Inflammatory macrophage treated with lipopolysaccharide for 4 hours (primary cell): Measurements from ENCODE around the gene SF3B4.
A peak's percentile ranks its signal among the peaks of the same experiment; 100 is the strongest.
"Not testable (repeated sequence)": the region's sequence is repeated elsewhere in the genome, so short reads cannot be mapped to it uniquely, and the experiment has no call there.

Source experiments
- DNase-seq: peaks from one replicate; pipeline ENCODE4 v3.0.0-alpha.2; 2020

SF3B4 gene, protein sequence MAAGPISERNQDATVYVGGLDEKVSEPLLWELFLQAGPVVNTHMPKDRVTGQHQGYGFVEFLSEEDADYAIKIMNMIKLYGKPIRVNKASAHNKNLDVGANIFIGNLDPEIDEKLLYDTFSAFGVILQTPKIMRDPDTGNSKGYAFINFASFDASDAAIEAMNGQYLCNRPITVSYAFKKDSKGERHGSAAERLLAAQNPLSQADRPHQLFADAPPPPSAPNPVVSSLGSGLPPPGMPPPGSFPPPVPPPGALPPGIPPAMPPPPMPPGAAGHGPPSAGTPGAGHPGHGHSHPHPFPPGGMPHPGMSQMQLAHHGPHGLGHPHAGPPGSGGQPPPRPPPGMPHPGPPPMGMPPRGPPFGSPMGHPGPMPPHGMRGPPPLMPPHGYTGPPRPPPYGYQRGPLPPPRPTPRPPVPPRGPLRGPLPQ

DNA sequence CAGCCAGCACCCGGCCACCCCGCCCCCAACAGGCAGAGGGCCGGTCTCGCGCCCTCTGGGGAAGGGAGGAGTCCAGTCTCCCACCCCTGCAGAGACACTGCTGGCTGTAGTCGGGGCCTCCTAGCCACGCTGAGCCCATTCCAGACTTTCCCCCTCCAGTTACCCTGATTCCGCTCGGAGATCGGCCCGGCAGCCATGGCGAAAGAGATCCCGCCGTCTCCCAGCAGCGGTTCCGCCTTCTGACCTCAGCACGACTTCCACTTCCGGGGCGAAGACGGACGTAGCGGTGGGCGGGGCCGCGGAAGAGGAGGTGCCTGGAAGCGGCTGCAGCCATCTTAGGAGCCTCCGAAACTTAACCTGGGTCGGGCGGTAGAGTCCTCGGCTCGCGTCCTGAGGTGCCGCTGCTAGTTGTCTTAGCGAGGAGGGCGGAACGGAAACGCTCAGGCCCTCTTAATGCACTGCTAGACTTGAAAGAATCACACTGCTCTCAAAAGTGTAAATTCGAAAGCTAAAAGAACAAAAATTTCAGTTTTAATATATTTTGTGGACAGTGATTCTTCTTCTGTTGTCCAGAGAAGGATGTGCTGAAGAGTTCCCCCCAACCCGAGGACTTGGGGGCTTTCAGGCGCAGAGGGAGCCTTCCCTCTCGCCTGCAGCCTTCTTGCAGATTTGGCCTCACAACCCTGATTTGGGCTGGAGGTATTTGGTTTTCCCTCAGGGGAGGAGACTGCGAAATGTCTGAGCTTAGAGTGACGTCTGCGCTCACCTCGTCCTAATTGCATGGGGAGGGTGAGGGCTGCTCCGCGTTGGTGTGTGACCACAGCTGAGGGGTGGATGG is at the start of gene SF3B4:
Gene SF3B4 (minus strand): TSS at position 241 of the 838 bp plus-strand sequence. CDS start 44 bp downstream, at position 197.
- DNase-seq = peak; percentile 98

DNA sequence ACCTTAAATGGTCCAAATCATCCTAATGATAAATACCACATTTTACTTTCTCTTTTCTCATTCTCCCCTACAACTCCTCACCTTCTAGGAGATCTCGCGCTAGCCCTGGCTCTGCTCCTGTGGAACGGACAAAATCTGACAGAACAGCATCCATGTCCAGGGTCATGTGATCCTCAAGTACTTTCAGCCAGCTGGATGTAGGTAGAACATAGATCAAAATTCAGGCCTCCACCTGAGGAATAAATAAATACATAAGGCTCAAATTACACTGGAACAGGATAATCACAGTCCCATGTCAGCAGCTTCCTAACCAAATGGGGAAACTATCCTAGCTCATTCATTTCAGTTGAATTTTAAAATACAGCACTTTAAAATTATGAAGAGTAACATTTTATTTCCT is 49.7 kb upstream of the SF3B4 start:
- DNase-seq = no peak

DNA sequence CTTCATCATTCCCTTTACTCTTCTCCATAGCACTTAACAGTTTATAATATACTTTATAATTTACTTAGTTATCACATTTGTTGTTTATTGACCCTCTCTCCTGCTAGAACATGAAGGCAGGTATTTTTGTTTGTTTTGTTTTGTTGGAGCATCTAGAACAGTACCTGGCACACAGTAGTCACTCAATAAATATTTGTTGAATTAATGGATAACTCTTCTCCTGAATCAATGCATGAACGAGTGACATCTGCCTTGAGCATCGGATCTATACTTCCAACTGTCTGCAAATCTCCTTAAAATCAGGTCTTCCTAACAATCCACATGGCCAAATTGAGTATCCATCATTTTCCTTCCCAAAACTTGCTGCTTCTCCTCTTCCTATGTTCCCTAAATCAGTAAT is 44.9 kb upstream of the SF3B4 start:
- DNase-seq = no peak

DNA sequence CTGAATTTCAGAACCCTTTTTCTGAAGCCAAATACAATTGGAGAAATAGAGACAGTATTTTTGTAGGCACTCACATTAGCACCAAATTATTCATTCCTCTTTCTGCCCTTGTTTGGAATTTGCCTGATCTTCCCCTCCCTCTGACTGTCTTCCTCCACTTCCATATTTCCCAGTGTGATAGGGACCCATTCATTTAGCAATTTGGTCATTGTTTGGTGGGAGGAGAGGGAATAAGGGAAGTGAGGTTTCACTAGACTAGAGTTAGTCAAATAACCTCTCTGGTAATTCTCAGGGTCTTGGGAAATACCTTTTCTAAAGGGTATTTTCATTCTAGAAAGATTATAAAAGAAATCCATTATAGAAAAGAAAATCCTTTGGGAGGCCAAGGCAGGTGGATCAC is 40.0 kb upstream of the SF3B4 start:
- DNase-seq = peak; percentile 76

DNA sequence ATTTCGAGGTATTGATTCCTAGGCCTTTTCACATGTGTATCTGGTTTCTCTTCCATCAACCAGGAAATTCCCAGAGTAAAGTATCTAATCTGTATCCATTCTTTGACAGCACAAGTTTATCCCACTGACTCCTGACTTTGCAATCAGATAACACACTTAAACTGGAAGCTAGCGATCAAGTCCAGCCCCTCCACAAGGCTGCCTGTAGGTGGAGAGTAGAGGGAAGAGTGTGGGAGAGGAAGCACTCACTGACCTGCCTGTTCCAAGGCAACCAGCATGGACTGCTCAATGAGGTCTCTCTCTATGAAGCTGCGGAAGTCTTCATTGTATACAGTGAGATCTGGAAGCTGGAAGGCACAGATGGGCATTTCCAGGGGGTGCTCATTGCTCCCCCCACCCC is 39.4 kb upstream of the SF3B4 start:
- DNase-seq = no peak

DNA sequence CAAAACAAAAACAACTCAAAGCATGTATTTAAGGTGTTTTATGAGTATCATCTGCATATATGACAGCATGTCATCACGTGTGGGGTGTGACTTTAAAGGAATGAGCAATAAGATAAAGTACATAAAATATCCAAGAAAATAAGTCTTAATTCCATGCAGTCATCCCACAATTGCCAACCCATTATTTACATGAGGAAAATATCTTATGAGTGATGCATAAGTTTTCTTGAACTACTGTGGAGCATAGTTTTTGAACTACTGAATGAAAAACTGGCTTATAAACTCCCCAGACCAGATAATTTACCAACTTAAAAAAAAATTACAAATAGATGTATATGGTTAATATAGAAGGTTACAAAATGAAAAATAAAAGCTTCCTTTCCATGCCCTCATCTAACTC is 38.8 kb upstream of the SF3B4 start:
- no peak for DNase-seq

DNA sequence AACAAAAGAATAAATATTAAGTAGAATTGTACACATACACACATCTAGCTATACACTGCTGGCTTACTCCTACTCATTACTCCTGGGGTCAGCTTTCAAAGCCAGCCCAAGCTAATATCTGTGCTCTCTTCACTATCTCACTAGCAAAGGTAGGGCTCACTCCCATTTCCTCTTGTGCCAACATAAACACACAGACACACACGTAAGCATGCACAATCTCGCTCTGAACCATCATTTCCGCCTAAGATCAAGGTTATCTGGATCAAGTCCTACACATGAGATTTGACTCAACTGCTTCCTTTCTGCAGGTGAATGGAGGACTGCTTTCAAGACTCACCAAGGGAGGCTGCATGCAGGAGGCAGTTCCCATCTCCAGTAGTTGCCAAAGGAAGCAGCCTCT is 37.8 kb upstream of the SF3B4 start:
- no peak for DNase-seq

DNA sequence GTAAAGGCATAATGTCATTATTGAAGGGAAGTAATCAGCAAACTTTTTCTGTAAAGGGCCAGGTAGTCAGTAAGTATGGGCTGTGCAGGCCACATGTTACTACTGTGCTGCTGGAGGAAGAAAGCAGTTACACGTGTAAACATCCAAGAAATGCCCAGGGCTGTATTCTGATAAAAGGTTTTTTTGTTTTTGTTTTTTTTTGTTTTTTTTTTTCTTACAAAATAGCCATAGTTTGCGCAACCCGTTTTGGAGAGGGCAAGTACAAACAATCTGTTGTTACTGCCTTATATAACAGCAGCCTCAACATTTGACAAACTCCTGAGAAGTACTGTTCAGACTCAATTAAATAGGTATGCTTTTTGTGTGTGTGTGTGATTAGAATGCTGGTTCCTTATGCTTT is 35.8 kb upstream of the SF3B4 start:
- DNase-seq = no peak

DNA sequence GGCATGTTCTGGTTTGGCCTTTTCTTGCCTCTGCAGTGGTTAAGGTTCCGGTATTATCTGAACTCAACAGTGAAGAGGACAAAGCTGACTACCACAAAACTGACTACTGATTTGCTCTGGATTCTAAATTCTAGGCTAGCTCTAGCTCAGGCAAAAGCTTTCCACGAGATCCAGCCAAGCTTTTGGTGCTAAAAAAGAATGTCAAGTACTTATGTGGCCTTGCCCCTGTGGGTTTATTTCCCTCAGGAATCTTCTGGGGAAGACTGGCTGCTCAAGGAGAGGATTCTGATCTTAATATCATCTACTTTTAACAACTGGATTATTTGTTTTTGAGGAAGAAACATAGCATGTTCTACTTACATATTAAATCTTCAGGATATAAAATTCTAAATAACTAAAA is 35.1 kb upstream of the SF3B4 start:
- no peak for DNase-seq

DNA sequence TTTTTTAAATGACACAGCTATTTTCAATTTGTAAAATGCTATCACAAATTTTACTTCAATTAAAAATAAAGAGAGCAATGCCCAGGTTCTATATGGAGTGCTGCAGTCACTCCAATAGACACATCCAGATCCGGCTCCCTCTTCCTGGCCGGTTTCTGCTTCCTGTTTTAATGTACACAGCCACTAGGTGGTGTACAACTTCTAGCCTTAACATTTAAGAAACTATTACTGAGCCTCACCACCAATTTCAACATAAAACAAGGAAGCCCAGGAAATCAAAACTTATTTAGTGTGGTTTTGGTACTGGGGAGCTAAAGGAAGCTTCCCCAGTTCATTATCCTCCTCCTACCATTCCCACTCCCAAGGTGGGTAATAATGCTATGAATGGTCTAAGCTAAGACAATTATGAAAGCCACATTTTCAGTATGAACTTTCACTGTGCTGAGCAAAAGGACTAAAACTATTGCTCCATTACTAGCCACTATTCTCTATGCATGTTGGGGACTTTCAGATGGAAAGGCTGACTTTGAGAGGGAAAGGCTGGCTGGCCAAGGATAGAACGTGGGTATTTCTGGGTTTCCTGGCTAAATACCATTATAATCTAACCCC is 34.5 kb upstream of the SF3B4 start:
- peak; percentile 87 for DNase-seq

DNA sequence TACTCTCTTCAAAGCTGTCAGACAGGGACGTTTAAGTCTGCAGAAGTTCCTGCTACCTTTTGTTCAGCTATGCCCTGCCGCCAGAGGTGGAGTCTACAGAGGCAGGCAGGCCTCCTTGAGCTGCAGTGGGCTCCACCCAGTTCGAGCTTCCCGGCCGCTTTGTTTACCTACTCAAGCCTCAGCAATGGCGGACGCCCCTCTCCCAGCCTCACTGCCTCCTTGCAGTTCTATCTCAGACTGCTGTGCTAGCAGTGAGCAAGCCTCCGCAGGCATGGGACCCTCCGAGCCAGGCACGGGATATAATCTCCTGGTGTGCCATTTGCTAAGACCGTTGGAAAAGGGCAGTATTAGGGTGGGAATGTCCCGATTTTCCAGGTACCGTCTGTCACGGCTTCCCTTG is 29.9 kb upstream of the SF3B4 start:
- DNase-seq = not testable (repeated sequence)

DNA sequence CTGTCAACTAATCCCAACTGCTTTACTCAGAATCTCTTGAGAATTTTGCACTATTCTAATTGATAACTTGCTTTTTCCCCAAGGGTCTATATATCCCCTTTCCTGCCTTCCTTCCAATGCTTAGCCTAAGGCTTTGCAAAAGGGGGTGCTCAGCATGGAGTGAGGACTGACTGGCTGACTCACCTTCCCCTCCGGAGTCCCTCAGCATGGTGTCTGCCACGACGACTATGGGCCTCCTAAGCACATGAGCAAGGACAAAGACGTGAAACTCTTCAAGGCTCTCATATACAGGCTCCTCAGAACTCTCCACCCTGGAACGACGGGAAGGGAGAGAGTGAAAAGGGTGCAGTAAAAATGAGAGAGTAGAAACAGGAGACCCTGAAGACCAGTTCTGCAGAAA is 22.3 kb upstream of the SF3B4 start:
- DNase-seq = no peak

DNA sequence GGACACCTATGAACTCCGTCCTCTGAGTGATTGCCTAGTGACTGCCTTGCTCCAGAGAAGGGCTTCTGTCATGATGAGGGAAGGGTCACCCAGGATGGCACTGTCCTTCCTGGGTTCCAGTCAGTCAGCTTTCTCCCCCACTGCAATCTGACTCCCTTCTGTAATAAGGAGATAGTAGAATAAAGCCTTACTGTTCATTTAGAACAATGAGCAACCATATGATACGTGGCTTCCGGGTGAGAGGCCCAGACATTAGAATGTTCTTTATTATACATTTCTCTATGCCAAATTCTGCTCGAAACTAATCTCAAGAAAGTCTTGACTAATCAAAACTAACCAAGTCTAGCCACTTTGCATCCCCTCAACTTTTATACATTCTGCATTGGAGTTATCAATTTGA is 17.6 kb upstream of the SF3B4 start:
- no peak for DNase-seq

DNA sequence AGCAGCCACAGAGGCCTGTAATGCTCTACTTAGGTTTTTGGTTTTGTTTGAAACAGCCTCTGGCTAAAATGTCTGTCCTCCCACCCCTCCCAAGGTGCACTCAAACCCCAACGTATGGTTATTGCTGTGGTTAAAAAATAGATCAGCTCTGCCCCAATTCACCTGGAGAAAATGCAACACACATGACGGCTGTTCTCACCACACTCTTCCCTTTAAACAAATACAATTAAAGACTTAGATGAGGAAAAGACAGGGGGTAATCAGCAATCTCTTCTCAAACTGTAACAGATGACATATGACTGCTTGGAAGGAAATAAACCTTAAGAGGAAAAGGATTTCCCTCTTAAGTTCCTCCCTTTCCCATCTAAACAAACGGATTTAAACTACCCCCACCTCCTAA is 15.3 kb upstream of the SF3B4 start:
- DNase-seq = no peak

DNA sequence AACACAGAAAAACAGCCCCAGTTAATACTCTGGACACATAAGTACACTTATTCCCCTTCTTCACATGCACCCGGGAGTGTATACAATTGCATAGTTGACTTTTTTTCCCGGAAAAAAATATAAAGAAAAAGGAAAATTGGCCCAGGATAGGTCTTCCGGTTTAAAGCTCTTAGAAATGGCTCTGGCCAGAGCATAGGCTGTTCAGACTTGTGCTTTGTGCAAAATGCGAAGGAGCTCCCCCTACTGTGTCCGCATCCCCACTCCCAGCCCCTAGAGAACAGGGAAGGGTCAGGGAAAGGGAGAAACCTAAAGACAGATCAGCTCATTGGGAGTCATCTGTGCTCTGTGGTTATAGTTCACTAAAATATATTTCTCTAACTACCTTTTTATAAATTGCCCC is 14.6 kb upstream of the SF3B4 start:
- no peak for DNase-seq

DNA sequence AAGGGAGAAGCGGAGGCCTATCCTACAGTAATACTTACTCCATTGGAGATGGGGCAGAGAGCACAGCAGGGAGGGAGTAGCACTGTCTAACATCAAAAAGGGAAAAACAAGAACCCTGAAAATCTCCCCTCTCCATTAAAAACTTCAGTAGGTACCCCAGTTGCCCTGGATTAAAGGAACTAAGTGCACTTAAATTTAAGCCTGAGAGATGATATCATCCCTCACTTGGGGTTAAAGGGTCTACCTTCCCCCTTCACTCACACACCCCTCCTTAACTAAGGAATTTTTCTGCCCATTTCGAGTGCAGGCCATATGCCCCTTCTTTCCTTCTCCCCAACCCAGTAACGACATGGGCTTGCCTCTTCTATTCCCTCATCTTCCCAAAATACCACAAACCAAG is 12.8 kb upstream of the SF3B4 start:
- DNase-seq = no peak

DNA sequence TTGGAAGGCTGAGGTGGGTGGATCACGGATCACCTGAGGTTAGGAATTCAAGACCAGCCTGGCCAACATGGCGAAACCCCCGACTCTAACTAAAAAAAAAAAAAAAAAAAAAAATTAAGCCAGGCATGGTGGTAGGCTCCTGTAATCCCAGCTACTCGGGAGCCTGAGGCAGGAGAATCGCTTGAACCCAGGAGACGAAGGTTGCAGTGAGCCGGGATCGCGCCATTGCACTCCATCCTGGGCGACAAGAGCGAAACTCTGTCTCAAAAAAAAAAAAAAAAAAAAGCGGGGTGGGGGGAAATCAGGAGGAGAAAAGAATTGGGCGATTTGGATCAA is 11.0 kb upstream of the SF3B4 start:
- DNase-seq = not testable (repeated sequence)

DNA sequence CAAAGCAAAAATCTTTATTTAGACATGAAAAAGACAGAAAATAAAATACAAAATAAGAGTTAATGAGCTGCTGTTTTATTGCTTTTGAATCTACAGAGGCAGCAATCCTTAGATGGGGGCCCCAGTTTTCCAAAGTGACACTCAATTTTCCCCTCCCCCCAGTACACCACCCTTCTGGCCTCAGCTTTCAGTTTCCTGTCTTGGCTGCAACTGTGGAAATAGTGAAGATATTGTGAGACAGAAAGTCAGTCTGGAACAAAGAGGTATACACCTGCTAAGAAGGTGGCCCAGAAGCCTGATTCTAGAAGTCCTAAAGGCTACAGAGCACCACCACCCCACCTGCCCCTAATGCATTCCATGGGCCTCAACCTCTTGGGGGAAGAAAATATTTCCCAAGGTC is 10.2 kb upstream of the SF3B4 start:
- DNase-seq = peak; percentile 52

DNA sequence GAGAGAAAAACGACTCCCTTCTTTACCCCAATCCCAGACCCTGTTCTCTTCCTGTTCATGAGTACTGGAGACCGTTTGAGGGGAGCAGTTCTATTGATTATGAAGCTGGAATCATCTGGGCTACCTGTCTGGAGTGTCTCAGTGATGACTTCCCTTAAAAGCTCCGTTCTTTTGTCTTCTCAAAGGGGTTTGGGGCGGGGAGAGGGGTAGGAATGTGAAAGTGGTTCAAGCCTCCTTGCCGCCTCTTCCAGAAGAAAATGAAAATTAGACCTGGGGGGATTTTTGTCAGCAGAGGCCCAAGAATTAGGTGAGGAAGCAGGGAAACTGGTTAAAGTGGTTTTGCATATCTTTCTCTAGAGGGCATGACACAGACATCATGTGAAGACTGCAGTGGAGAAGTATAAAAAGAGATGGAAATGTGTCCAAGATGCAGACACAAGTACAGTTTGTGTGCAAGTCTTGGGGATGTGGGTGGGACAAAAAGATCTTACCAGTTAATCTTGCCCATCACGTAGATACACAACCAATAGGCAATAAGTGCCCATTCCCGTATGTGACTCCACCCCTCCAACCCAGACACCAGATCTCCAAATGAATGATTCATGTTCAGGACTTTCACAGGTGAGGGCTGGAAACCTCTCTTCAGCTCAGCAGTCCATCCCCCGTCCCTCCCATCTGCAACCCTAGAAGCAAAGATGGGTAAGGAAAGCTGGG is 9.5 kb upstream of the SF3B4 start:
- peak; percentile 71 for DNase-seq

DNA sequence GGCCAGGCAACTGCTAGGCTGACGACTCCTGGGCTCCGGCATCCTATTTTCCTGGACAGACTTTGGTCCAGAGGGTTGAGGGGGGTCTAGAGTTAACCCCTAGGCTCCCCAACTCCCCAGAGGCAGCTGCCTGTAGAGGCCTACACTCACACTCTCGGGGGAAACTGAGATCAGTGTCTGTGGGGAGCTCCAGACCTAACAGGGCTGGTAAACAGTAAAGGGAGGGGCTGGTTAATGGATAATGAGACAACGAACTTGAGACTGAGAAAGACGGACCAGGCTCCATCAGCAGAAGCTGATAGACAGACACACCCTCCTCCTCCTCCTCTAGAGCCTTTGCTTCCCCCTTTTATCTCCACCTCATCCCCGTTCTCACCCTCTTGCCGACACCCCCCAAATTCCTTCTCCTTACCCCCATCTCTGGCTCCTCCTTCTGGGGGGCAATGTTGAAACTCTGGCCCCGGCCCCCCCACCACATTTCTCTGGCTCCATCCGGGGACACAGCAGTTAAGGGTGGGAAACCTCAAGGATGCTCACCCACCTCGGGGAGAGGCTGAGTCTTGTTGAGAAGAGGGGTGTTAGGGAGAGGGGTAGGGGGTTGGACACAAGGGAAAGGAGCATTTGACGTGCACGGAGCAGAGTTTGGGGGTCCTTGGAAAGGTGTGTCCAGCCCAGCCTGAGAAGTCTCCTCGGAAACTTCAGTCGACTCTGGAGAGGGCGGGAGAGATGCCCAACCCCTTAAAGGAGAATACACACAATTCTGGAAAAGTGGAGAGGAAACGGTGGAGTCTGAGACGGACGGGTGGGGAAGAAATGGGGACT is 8.8 kb upstream of the SF3B4 start, which contains the start of gene MTMR11:
Gene MTMR11 (minus strand): TSS at position 710 of the 822 bp plus-strand sequence. CDS start 232 bp downstream, at position 478.
- no peak for DNase-seq

DNA sequence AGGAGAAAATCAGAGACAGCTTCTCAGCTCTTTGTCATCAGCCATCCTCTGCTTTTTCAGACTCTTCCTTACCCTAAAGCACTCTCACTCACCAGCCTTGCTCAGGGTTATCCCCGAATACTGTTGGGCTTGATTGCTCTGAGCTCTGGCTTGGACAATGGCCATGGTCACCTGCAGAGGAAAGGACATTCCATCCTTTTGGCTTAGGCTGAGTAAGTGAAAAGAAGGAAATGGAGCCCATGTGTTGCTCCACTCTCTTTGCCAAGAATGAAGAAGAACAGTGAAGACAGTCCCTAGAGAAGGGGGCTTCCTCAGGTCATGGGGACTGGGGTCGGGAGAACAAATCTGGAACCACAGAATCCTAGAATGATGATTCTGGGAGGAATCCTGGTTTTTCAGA is 6.8 kb upstream of the SF3B4 start:
- DNase-seq = no peak

DNA sequence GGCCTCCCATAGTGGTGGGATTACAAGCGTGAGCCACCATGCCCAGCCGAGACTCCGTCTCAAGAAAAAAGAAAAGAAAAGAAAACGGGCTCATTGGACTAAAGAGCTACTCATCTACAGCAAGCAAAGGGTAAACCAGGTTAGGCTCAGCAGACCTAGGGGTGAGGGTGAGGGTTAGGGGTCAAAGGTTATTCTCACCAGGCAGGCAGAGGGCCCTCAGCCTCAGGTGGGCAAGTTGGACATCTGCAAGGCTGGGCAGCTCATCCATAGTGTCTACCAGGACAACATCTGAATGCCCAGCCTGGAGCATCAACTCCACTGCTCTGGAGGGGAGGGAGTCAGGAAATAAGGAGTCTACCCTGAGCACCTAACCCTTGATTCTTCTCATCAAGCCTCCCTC is 5.6 kb upstream of the SF3B4 start:
- no peak for DNase-seq
